GM12891 (cell line): ENCODE measurements around the gene ITGA4.

Source experiments
- PAX5 ChIP-seq: IDR thresholded peaks from 2 replicates; pipeline ENCODE4 v1.6.1; 2011; ENCODE audit warnings: low read length, moderate library complexity, mild to moderate bottlenecking; ENCODE audit not compliant: insufficient read depth, severe bottlenecking
- POLR2A ChIP-seq: IDR thresholded peaks from 2 replicates; pipeline ENCODE4 v1.6.1; 2011; ENCODE audit warnings: low read depth, low read length, control low read depth
- POLR2AphosphoS5 ChIP-seq: IDR thresholded peaks from 2 replicates; pipeline ENCODE4 v1.6.1; 2011; ENCODE audit warnings: low read depth, low read length, control low read depth
- POU2F2 ChIP-seq: IDR thresholded peaks from 2 replicates; pipeline ENCODE4 v1.6.1; 2011; ENCODE audit warnings: low read depth, mild to moderate bottlenecking, control low read depth, low read length, moderate library complexity
- TAF1 ChIP-seq: IDR thresholded peaks from 2 replicates; pipeline ENCODE4 v1.6.1; 2011; ENCODE audit warnings: low read depth, low read length, control low read depth

GRCh38 chr2:181472990-181473389 is 15.8 kb downstream of the ITGA4 start:
- TF ChIP-seq POLR2AphosphoS5 (no peak), PAX5 (no peak), TAF1 (no peak), POLR2A (no peak), POU2F2 (no peak)
